Naive thymus-derived CD4-positive, alpha-beta T cell (primary cell): ENCODE measurements around the gene PBX1. TPM values are rescaled to one million over a fixed set of nuclear protein-coding genes. Genes with fewer than 3 reads are reported as not detected.

ENCODE experiments used
- ATAC-seq: fragments of 150-1000 bp; cut with Tn5 transposase; 2 replicates; pipeline ENCODE4 v1.10.0; 2021; ENCODE audit warnings: mild to moderate bottlenecking, moderate library complexity
- CTCF ChIA-PET: fragments of 350-600 bp; sonication (Branson Sonifier 250); formaldehyde crosslinking; loops from one replicate; lab custom pipeline; 2021; ENCODE audit warnings: antibody characterized with exemption; lab: Charles Lee
- POLR2A ChIA-PET: fragments of 350-600 bp; sonication (Branson Sonifier 250); formaldehyde crosslinking; loops from one replicate; lab custom pipeline; 2021; ENCODE audit warnings: antibody characterized with exemption, inconsistent platforms; lab: Charles Lee
- DNase-seq, 9 donors: peaks; one replicate each; pipeline versions ENCODE4 v3.0.0 to v3.0.0-alpha.2; 2020 to 2022; ENCODE audit warnings: mixed read lengths in 1 of 9
- H3K27ac ChIP-seq: one replicate; pipeline ENCODE4 v1.7.0; 2013; ENCODE audit warnings: mild to moderate bottlenecking, low read depth, low read length, moderate library complexity
- H3K27me3 ChIP-seq, 2 donors: one replicate each; pipeline ENCODE4 v1.7.0; 2013; ENCODE audit warnings: low read length in 2 of 2, mild to moderate bottlenecking in 2 of 2, moderate library complexity in 2 of 2; ENCODE audit not compliant: control insufficient read depth in 2 of 2, insufficient read depth in 2 of 2
- H3K36me3 ChIP-seq, 3 experiments: 1 replicate in 2 of 3; 2 replicates in 1 of 3; pipeline ENCODE4 v1.7.0; 2013; ENCODE audit warnings: low read length in 3 of 3, mild to moderate bottlenecking in 3 of 3, moderate library complexity in 1 of 3; ENCODE audit not compliant: insufficient read depth in 3 of 3, control insufficient read depth in 2 of 3
- H3K4me1 ChIP-seq, 2 donors: one replicate each; pipeline ENCODE4 v1.7.0; 2013; ENCODE audit warnings: low read length in 2 of 2, mild to moderate bottlenecking in 2 of 2, moderate library complexity in 1 of 2; ENCODE audit not compliant: control insufficient read depth in 2 of 2, insufficient read depth in 2 of 2
- H3K4me3 ChIP-seq: 2 replicates; pipeline ENCODE4 v1.7.0; 2013; ENCODE audit warnings: mild to moderate bottlenecking, low read length
- H3K9me3 ChIP-seq, 3 experiments: 1 replicate in 2 of 3; 2 replicates in 1 of 3; pipeline ENCODE4 v1.7.0; 2013; ENCODE audit warnings: low read length in 3 of 3; ENCODE audit not compliant: control insufficient read depth in 2 of 3
- H3K27ac Mint-ChIP-seq, 9 donors: one replicate each; pipeline ENCODE4 v1.8.0; 2020 to 2022; ENCODE audit warnings: mixed read lengths in 9 of 9, mild to moderate bottlenecking in 8 of 9, moderate library complexity in 5 of 9, inconsistent platforms in 2 of 9
- H3K27me3 Mint-ChIP-seq, 5 donors: one replicate each; pipeline ENCODE4 v1.8.0; 2021 to 2022; ENCODE audit warnings: mixed read lengths in 5 of 5, mild to moderate bottlenecking in 1 of 5
- H3K36me3 Mint-ChIP-seq, 5 donors: one replicate each; pipeline ENCODE4 v1.8.0; 2020 to 2022; ENCODE audit warnings: mixed read lengths in 5 of 5, mild to moderate bottlenecking in 3 of 5, inconsistent platforms in 1 of 5
- H3K4me1 Mint-ChIP-seq, 7 donors: one replicate each; pipeline ENCODE4 v1.8.0; 2020 to 2022; ENCODE audit warnings: mixed read lengths in 7 of 7, mild to moderate bottlenecking in 3 of 7, inconsistent platforms in 1 of 7
- H3K4me3 Mint-ChIP-seq, 10 donors: one replicate each; pipeline ENCODE4 v1.8.0; 2020 to 2022; ENCODE audit warnings: mild to moderate bottlenecking in 10 of 10, mixed read lengths in 10 of 10, moderate library complexity in 6 of 10, inconsistent platforms in 2 of 10
- H3K9me3 Mint-ChIP-seq, 11 donors: one replicate each; pipeline ENCODE4 v1.8.0; 2020 to 2022; ENCODE audit warnings: mixed read lengths in 11 of 11, mild to moderate bottlenecking in 4 of 11, inconsistent platforms in 1 of 11, moderate library complexity in 1 of 11
- intact Hi-C, 2 donors: fragments of 100-400 bp; cut with micrococcal nuclease; formaldehyde crosslinking; loops; one replicate each; pipeline ENCODE4 v1.15.1; 2023
- polyA plus RNA-seq, 2 donors: library from polyadenylated mRNA; unstranded; fragments of 300-500 nt; fragmentation: Illumina TruSeq; gene quantifications; one replicate each; pipeline ENCODE4 v1.2.3, GENCODE V29; 2021
- total RNA-seq, 6 experiments: library from RNA in 5 of 6; stranded (reverse) in 5 of 6; gene quantifications; 1 replicate in 5 of 6; 2 replicates in 1 of 6; pipeline ENCODE4 v1.2.3 and lab custom pipeline; 2021 to 2026

Gene PBX1
- total and polyA plus RNA-seq, 7 experiments from 2014 or later = 0.02 to 2.9 (median 1.7) TPM; not detected in 1

DNA sequence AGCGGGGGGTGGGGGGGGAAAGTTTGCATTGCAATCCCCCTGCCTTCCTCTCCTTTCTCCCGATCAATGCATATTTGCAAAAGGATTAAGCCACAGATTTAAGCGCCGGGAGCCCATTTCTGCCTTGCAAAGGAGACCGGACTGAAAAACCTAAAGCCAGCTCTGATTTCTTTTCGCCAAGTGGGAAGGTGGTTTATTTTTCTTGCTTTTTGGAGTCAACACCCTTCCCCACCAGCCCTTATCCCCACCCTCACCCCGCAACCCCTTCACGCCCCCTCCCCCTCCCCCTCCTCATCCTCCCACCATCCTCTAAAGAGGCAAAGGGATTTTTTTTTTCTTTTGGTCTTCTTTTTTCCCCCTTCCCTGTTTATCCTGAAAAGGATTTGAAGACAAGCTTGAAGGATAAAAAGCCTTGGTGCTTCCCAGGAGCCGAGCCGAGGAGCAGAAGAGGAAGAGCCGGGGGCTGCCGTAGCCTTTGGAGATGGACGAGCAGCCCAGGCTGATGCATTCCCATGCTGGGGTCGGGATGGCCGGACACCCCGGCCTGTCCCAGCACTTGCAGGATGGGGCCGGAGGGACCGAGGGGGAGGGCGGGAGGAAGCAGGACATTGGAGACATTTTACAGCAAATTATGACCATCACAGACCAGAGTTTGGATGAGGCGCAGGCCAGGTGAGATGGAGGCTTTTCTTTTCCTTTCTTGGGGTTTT is 513 bp downstream of the PBX1 start:
- Mint-ChIP-seq H3K4me3 (peak overlapping the region; percentile 44 to 90 (median 83)), H3K27ac (peak overlapping the region in 2 of 9 donors; percentile 42 to 51), H3K27me3 (peaks cover 22 to 59% (median 37%) of the 10 kb centered on the region in 5 donors), H3K4me1 (peaks cover 0 to 33% (median 24%) of the 10 kb centered on the region in 7 donors), H3K9me3 (peaks cover 0 to 6% (median 0%) of the 10 kb centered on the region in 11 donors), H3K36me3 (no peaks in the 10 kb centered on the region)
- intact Hi-C loops = loop anchor here in 1 of 2 donors (5.0 kb wide), 1 partner anchor 1237 kb away; the partner anchor contains the start of gene NUF2
- peak overlapping the region; percentile 14 for H3K27ac ChIP-seq
- CTCF ChIA-PET = no interaction called here
- H3K27me3 ChIP-seq = no peaks in the 10 kb centered on the region
- ATAC-seq = no peak
- DNase-seq = peak in 1 of 9 donors; percentile 1
- no peaks in the 10 kb centered on the region for H3K36me3 ChIP-seq
- H3K4me3 ChIP-seq = no peak overlapping the region
- POLR2A ChIA-PET = no interaction called here
- H3K9me3 ChIP-seq = no peaks in the 10 kb centered on the region
- H3K4me1 ChIP-seq = no peaks in the 10 kb centered on the region

DNA sequence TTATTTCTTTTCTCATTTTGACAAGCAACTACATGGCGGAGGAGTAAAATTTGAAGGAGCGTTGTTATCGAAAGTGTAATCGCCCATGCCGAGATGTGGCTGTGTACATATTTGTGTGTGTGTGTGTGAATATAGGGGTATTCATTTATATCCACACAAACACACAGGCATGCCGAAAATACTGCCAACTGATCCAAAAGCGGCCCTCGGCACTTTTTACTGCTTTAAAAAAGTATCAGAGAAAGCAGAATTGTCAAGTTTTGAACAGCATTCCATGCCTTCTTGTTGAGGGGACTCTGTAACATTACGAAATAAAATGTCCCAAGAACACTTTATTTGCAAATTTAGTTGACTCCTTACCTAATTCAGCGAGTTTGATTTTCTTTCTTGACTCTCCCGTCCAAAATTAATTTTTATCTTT is 1.1 kb downstream of the PBX1 start:
- no peaks in the 10 kb centered on the region for H3K36me3 Mint-ChIP-seq
- H3K27me3 Mint-ChIP-seq = peaks cover 27 to 59% (median 37%) of the 10 kb centered on the region in 5 donors
- CTCF ChIA-PET = no interaction called here
- Histone ChIP-seq H3K27me3 (no peaks in the 10 kb centered on the region), H3K4me1 (no peaks in the 10 kb centered on the region), H3K27ac (no peak overlapping the region), H3K4me3 (no peak overlapping the region), H3K36me3 (no peaks in the 10 kb centered on the region), H3K9me3 (no peaks in the 10 kb centered on the region)
- H3K9me3 Mint-ChIP-seq = peaks cover 0 to 6% (median 0%) of the 10 kb centered on the region in 11 donors
- no peak for DNase-seq
- intact Hi-C loops = no loop called here
- POLR2A ChIA-PET = interaction anchor here (0.6 kb wide), 1 partner anchor 11 kb away, joined by 3 read pairs; no protein-coding TSS in a partner anchor
- H3K4me1 Mint-ChIP-seq = peaks cover 0 to 33% (median 24%) of the 10 kb centered on the region in 7 donors
- ATAC-seq = no peak
- H3K4me3 Mint-ChIP-seq = peak overlapping the region; percentile 44 to 90 (median 83)
- H3K27ac Mint-ChIP-seq = peak overlapping the region in 2 of 9 donors; percentile 42 to 51

DNA sequence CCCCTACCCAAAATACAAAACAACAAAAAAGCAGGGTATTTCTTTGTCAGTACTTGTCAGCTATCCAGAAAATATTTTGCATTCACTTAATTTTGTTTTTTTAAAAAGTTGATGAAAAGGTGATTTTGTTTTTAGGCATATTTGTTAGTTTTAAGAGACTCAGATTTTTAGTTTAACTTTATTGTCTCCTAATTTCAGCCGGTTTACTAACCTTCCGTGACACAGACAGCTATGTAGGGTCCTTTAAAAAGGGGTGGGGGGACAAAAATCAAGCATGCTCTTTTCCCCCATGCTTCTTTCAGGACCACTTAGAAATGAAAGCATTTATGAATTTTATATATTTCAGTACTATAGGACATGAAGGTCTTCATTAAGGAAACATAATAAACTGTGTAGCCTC is 1.6 kb downstream of the PBX1 start:
- intact Hi-C loops = no loop called here
- H3K36me3 Mint-ChIP-seq = no peaks in the 10 kb centered on the region
- no peaks in the 10 kb centered on the region for H3K4me1 ChIP-seq
- POLR2A ChIA-PET = interaction anchor here (0.6 kb wide), 1 partner anchor 12 kb away, joined by 3 read pairs; no protein-coding TSS in a partner anchor
- peaks cover 27 to 58% (median 37%) of the 10 kb centered on the region in 5 donors for H3K27me3 Mint-ChIP-seq
- H3K9me3 ChIP-seq = no peaks in the 10 kb centered on the region
- H3K27ac ChIP-seq = no peak overlapping the region
- H3K9me3 Mint-ChIP-seq = peaks cover 0 to 6% (median 0%) of the 10 kb centered on the region in 11 donors
- no peaks in the 10 kb centered on the region for H3K36me3 ChIP-seq
- H3K4me1 Mint-ChIP-seq = peaks cover 0 to 33% (median 24%) of the 10 kb centered on the region in 7 donors
- no peak overlapping the region for H3K27ac Mint-ChIP-seq
- no peaks in the 10 kb centered on the region for H3K27me3 ChIP-seq
- CTCF ChIA-PET = no interaction called here
- H3K4me3 ChIP-seq = no peak overlapping the region
- peak overlapping the region in 9 of 10 donors; percentile 59 to 90 (median 82) for H3K4me3 Mint-ChIP-seq
- DNase-seq (no peak), ATAC-seq (no peak)

DNA sequence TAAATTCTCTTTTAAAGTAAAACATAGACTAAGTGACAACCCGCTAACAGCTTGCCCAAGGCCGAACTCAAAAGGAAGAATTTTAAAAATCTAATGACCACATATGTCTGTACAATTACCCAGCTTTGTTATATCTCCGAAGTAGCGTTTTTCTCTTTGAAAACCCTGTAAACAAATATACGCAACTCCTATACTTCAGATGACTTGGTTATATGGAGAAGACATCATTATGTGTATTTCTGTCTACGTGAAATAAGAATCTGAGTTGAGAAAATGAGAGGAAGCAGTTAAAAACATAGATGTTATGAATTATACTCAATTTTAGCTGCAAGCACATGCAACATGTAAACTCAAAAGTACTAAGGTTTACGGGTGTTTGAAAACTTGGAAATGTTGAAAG is 2.0 kb downstream of the PBX1 start:
- POLR2A ChIA-PET = interaction anchor here (0.6 kb wide), 1 partner anchor 12 kb away, joined by 3 read pairs; no protein-coding TSS in a partner anchor
- H3K4me3 Mint-ChIP-seq = peak overlapping the region in 7 of 10 donors; percentile 15 to 85 (median 67)
- H3K27ac ChIP-seq = no peak overlapping the region

DNA sequence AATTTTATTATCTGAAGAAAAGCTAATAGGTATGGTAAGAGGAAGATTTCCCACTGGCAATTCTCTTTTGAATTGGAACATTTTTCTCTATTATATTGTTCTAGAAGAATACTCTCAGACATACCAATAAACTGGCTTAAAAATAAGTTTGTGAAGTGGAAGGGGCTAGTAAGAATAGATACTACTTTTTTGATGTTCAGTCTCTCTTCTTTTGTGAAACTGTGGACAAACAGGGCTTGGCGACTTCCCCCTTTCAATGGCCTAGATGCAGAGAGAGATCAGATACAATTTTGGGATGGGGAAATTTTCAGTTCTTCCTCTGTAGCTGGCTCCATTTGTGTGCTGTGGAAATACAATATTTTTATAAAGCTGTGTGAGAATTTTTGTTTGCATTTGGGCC is 2.5 kb downstream of the PBX1 start:
- no peak overlapping the region for H3K27ac ChIP-seq
- Mint-ChIP-seq H3K36me3 (no peaks in the 10 kb centered on the region), H3K4me3 (no peak overlapping the region), H3K4me1 (peaks cover 0 to 33% (median 24%) of the 10 kb centered on the region in 7 donors), H3K27me3 (peaks cover 26 to 50% (median 36%) of the 10 kb centered on the region in 5 donors), H3K27ac (no peak overlapping the region), H3K9me3 (peaks cover 0 to 3% (median 0%) of the 10 kb centered on the region in 11 donors)
- ATAC-seq (no peak), DNase-seq (no peak)
- intact Hi-C loops = no loop called here
- no peaks in the 10 kb centered on the region for H3K36me3 ChIP-seq
- CTCF ChIA-PET = no interaction called here
- POLR2A ChIA-PET = no interaction called here
- no peaks in the 10 kb centered on the region for H3K4me1 ChIP-seq
- H3K4me3 ChIP-seq = no peak overlapping the region
- no peaks in the 10 kb centered on the region for H3K27me3 ChIP-seq
- no peaks in the 10 kb centered on the region for H3K9me3 ChIP-seq

More for the DNA sequence above, 2.0 kb downstream of the PBX1 start:
- Mint-ChIP-seq H3K9me3 (peaks cover 0 to 4% (median 0%) of the 10 kb centered on the region in 11 donors), H3K36me3 (no peaks in the 10 kb centered on the region), H3K4me1 (peaks cover 0 to 33% (median 24%) of the 10 kb centered on the region in 7 donors), H3K27me3 (peaks cover 27 to 53% (median 37%) of the 10 kb centered on the region in 5 donors), H3K27ac (no peak overlapping the region)
- DNase-seq (no peak), ATAC-seq (no peak)
- Histone ChIP-seq H3K4me3 (no peak overlapping the region), H3K27me3 (no peaks in the 10 kb centered on the region), H3K9me3 (no peaks in the 10 kb centered on the region), H3K4me1 (no peaks in the 10 kb centered on the region), H3K36me3 (no peaks in the 10 kb centered on the region)
- CTCF ChIA-PET = no interaction called here
- intact Hi-C loops = no loop called here

DNA sequence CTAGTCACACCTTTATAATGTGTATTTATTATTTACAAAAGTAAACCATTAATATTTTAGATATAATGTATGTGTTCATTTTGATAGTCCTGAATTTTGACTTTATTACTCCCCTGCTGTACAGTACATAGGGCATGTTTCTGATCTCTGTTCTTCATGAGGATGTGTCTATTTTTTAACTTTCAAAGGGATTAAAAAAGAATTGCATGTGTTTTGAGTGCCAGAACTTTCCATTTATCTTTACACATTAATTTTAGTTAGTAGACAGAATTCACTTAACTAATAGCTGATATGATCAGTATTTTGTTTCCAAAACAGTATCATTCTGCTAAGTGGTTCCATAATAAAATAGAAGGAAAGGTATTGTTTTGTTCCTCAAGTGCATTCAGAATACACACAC is 3.1 kb downstream of the PBX1 start:
- Mint-ChIP-seq H3K9me3 (peaks cover 0 to 3% (median 0%) of the 10 kb centered on the region in 11 donors), H3K4me1 (peaks cover 0 to 33% (median 24%) of the 10 kb centered on the region in 7 donors), H3K36me3 (no peaks in the 10 kb centered on the region), H3K27ac (no peak overlapping the region), H3K4me3 (no peak overlapping the region), H3K27me3 (peaks cover 22 to 44% (median 33%) of the 10 kb centered on the region in 5 donors)
- DNase-seq (no peak), ATAC-seq (no peak)
- H3K9me3 ChIP-seq = no peaks in the 10 kb centered on the region
- H3K36me3 ChIP-seq = no peaks in the 10 kb centered on the region
- H3K27me3 ChIP-seq = no peaks in the 10 kb centered on the region
- POLR2A ChIA-PET = no interaction called here
- no peak overlapping the region for H3K4me3 ChIP-seq
- CTCF ChIA-PET = no interaction called here
- intact Hi-C loops = no loop called here
- no peaks in the 10 kb centered on the region for H3K4me1 ChIP-seq
- H3K27ac ChIP-seq = no peak overlapping the region
